Stimulated activated CD4-positive, alpha-beta T cell treated with anti-CD3 and anti-CD28 coated beads, Interleukin-2, amount 100 ng/mL, for 4 hours (primary cell): ENCODE data around the gene HS1BP3.

Experiments
- DNase-seq: peaks from one replicate; pipeline ENCODE4 v3.0.0-alpha.2; 2020; ENCODE audit warnings: low read depth

Gene HS1BP3

GRCh38 chr2:20584399-20585358, 66.2 kb downstream of the HS1BP3 start:
- DNase-seq, result no peak

GRCh38 chr2:20584045-20584398, 66.9 kb downstream of the HS1BP3 start:
- DNase-seq, result no peak

GRCh38 chr2:20583425-20583881, 67.4 kb downstream of the HS1BP3 start:
- DNase-seq, result no peak

GRCh38 chr2:20582600-20583221, 68.2 kb downstream of the HS1BP3 start:
- DNase-seq, result no peak

GRCh38 chr2:20580690-20581437, 70.0 kb downstream of the HS1BP3 start:
- no peak for DNase-seq

- DNase-seq, result no peak
These were observed 71.0 kb downstream of the HS1BP3 start for GRCh38 chr2:20579866-20580265.

GRCh38 chr2:20578895-20579825, 71.7 kb downstream of the HS1BP3 start:
- no peak for DNase-seq

GRCh38 chr2:20578266-20578894, 72.5 kb downstream of the HS1BP3 start:
- no peak for DNase-seq

GRCh38 chr2:20577495-20578235, 73.2 kb downstream of the HS1BP3 start:
- DNase-seq, result no peak

- peak; percentile 34 for DNase-seq
These were observed 74.2 kb downstream of the HS1BP3 start for GRCh38 chr2:20576598-20577115.

GRCh38 chr2:20575935-20576597, 74.8 kb downstream of the HS1BP3 start:
- DNase-seq, result no peak

- DNase-seq, result no peak
These were observed 75.5 kb downstream of the HS1BP3 start for GRCh38 chr2:20575414-20575813.

- DNase-seq, result no peak
These were observed 76.0 kb downstream of the HS1BP3 start for GRCh38 chr2:20574930-20575329.

GRCh38 chr2:20574423-20574911, 76.4 kb downstream of the HS1BP3 start:
- no peak for DNase-seq

- no peak for DNase-seq
These were observed 77.1 kb downstream of the HS1BP3 start for GRCh38 chr2:20573620-20574422.

- DNase-seq, result no peak
These were observed 78.7 kb downstream of the HS1BP3 start for GRCh38 chr2:20572221-20572620.

- DNase-seq, result no peak
These were observed 79.2 kb downstream of the HS1BP3 start for GRCh38 chr2:20571644-20572215.

GRCh38 chr2:20571231-20571630, 79.7 kb downstream of the HS1BP3 start:
- DNase-seq, result no peak
